ENCODE data around the gene FHAD1. TPM values are rescaled to one million over a fixed set of nuclear protein-coding genes. Genes with fewer than 3 reads are reported as not detected.

The FHAD1 gene
- total RNA-seq, 1 experiment from 2014 or later = 0.45 TPM

DNA sequence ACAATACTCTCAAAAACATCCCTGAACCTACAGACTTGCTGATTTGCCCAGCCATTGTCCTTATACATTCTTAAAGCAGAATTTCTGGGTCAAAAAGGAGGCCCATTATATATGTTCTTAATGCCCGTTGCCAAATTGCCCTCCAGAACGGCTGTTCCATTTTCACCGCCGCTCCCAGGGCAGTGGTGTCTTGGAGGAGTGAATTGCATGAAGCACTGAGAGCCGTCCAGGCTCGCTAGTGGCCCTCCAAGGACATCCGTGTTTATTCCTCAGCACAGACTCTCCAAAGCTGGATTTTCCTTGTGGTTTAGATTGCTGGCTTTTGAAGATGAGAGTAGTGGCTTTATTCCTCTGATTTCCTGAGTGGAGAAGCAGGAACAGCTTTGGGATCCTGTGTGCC is 68.8 kb downstream of the FHAD1 start:
- Histone ChIP-seq H3K9me2 (replicated peaks; ENCODE audit: insufficient read depth, low read length) (no peaks in the 10 kb centered on the region), H3K4me2 (ENCODE audit: low read depth, low read length, poor library complexity, severe bottlenecking) (no peak overlapping the region), H3K27me3 (ENCODE audit: low read length) (no peaks in the 10 kb centered on the region), H3K9me3 (ENCODE audit: low read length) (no peaks in the 10 kb centered on the region), H4K20me1 (ENCODE audit: insufficient read depth, low read depth, low read length) (no peaks in the 10 kb centered on the region), H3K79me2 (ENCODE audit: low read length) (no peaks in the 10 kb centered on the region), H3K4me1 (ENCODE audit: low read length) (no peaks in the 10 kb centered on the region), H3K27ac (ENCODE audit: low read length) (no peak overlapping the region), H2AFZ (ENCODE audit: low read length) (no peak overlapping the region), H3K4me3 (ENCODE audit: low read length) (no peak overlapping the region), H3K9ac (ENCODE audit: low read length) (no peak overlapping the region), H3K36me3 (ENCODE audit: insufficient read depth, low read length) (no peaks in the 10 kb centered on the region)
- DNase-seq = peak; percentile 15

DNA sequence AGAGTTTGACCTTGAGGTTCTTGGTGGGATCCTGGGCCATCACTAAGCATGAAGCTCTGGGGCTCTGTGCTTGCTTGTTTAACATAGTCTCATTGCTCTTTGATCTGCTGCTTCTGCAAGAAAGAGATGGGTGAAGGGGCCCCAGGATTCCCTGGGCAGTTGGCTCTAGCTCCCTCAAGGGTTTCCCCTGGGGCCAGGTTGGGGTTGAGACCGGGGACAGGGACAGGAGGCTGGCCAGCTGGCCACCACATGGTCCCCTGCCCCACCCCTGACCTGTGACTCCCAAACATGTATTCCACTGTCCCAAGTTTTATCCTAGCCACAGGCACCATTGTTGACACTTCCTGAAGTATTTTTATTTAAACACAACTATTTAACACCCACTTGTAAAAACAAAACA is 69.5 kb downstream of the FHAD1 start:
- H3K9ac ChIP-seq (ENCODE audit: low read length) = no peak overlapping the region

DNA sequence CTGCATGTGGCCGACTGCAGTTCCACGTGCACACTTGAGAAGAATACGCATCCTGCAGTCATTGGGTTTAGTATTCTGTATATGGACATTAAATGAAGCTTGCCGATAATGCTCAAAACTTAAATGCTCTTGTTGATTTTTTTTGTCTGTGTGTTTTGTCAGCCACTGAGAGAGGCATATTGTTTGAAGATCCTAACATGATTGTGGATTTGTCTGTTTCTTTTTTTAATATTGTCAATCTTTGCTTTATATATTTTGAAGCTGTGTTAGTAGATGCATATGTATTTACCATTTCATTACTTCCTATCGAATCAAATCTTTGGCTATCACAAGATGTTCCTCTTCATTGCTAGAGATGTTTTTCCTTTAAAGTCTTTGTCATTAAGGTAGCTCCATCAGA is 73.2 kb downstream of the FHAD1 start:
- peak; percentile 34 for DNase-seq
- no peak overlapping the region for H3K9ac ChIP-seq (ENCODE audit: low read length)
- no peaks in the 10 kb centered on the region for H3K36me3 ChIP-seq (ENCODE audit: insufficient read depth, low read length)
- H2AFZ ChIP-seq (ENCODE audit: low read length) = no peak overlapping the region
- H3K79me2 ChIP-seq (ENCODE audit: low read length) = no peaks in the 10 kb centered on the region
- no peak overlapping the region for H3K4me3 ChIP-seq (ENCODE audit: low read length)
- H3K9me2 ChIP-seq (replicated peaks; ENCODE audit: insufficient read depth, low read length) = no peaks in the 10 kb centered on the region
- no peak overlapping the region for H3K27ac ChIP-seq (ENCODE audit: low read length)
- no peaks in the 10 kb centered on the region for H3K9me3 ChIP-seq (ENCODE audit: low read length)
- no peaks in the 10 kb centered on the region for H4K20me1 ChIP-seq (ENCODE audit: insufficient read depth, low read depth, low read length)
- no peak overlapping the region for H3K4me2 ChIP-seq (ENCODE audit: low read depth, low read length, poor library complexity, severe bottlenecking)
- no peaks in the 10 kb centered on the region for H3K27me3 ChIP-seq (ENCODE audit: low read length)
- H3K4me1 ChIP-seq (ENCODE audit: low read length) = no peaks in the 10 kb centered on the region

More for the DNA sequence above, 69.5 kb downstream of the FHAD1 start:
- Histone ChIP-seq H3K36me3 (ENCODE audit: insufficient read depth, low read length) (no peaks in the 10 kb centered on the region), H3K4me3 (ENCODE audit: low read length) (no peak overlapping the region), H3K9me3 (ENCODE audit: low read length) (no peaks in the 10 kb centered on the region), H3K79me2 (ENCODE audit: low read length) (no peaks in the 10 kb centered on the region), H4K20me1 (ENCODE audit: insufficient read depth, low read depth, low read length) (no peaks in the 10 kb centered on the region), H3K4me2 (ENCODE audit: low read depth, low read length, poor library complexity, severe bottlenecking) (no peak overlapping the region), H3K27ac (ENCODE audit: low read length) (no peak overlapping the region), H3K27me3 (ENCODE audit: low read length) (no peaks in the 10 kb centered on the region), H3K9me2 (replicated peaks; ENCODE audit: insufficient read depth, low read length) (no peaks in the 10 kb centered on the region), H3K4me1 (ENCODE audit: low read length) (no peaks in the 10 kb centered on the region), H2AFZ (ENCODE audit: low read length) (no peak overlapping the region)
- peak; percentile 35 for DNase-seq

DNA sequence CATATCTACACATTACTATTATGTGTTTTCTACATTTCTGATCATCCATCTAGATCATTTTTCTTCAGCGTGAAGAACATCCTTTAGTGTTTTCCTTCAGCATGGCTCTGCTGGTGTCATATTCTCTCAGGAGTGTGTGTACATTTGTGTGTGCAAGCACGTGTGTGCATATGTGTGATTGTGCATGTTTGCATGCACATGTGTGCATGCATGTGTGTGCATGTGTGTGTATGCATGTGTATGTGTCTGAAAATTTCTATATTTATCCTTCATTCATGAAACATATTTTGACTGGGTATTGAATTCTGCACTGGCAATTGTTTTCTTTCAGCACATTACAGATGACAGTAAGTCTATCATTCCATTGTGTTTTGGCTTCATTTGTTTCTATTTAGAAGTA is 74.6 kb downstream of the FHAD1 start:
- Histone ChIP-seq H3K36me3 (ENCODE audit: insufficient read depth, low read length) (no peaks in the 10 kb centered on the region), H3K9me2 (replicated peaks; ENCODE audit: insufficient read depth, low read length) (no peaks in the 10 kb centered on the region), H3K4me2 (ENCODE audit: low read depth, low read length, poor library complexity, severe bottlenecking) (no peak overlapping the region), H3K79me2 (ENCODE audit: low read length) (no peaks in the 10 kb centered on the region), H3K9ac (ENCODE audit: low read length) (no peak overlapping the region), H3K4me3 (ENCODE audit: low read length) (no peak overlapping the region), H3K9me3 (ENCODE audit: low read length) (no peaks in the 10 kb centered on the region), H3K27ac (ENCODE audit: low read length) (no peak overlapping the region), H3K27me3 (ENCODE audit: low read length) (no peaks in the 10 kb centered on the region), H4K20me1 (ENCODE audit: insufficient read depth, low read depth, low read length) (no peaks in the 10 kb centered on the region), H2AFZ (ENCODE audit: low read length) (no peak overlapping the region), H3K4me1 (ENCODE audit: low read length) (no peaks in the 10 kb centered on the region)
- no peak for DNase-seq

DNA sequence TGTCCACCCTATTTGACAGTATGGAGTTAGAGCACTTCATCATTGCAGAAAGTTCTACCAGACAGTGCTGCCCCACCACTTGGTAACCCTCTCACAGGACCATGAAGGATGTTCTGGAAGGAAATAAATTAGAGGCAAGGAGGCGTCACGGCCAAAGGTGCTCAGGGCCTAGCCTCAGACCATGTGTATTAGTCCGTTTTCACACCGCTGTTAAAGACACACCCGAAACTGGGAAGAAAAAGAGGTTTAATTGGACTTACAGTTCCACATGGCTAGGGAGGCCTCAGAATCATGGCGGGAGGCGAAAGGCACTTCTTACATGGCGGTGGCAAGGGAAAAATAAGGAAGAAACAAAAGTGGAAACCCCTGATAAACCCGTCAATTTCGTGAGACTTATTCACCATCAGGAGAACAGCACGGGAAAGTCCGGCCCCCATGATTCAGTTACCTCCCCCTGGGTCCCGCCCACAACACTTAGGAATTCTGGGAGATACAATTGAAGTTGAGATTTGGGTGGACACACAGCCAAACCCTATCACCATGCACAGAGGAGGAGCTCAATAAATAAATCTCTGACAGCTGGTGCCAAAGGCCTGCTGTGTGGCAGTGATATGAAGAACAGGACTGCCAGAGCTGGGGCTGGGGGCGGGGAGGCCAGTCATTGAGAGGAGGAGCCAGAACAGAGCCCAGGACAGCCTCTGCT is 75.8 kb downstream of the FHAD1 start:
- no peaks in the 10 kb centered on the region for H3K36me3 ChIP-seq (ENCODE audit: insufficient read depth, low read length)
- H3K27ac ChIP-seq (ENCODE audit: low read length) = no peak overlapping the region
- no peaks in the 10 kb centered on the region for H3K9me2 ChIP-seq (replicated peaks; ENCODE audit: insufficient read depth, low read length)
- no peaks in the 10 kb centered on the region for H3K4me1 ChIP-seq (ENCODE audit: low read length)
- no peak overlapping the region for H2AFZ ChIP-seq (ENCODE audit: low read length)
- H4K20me1 ChIP-seq (ENCODE audit: insufficient read depth, low read depth, low read length) = no peaks in the 10 kb centered on the region
- H3K9me3 ChIP-seq (ENCODE audit: low read length) = no peaks in the 10 kb centered on the region
- H3K79me2 ChIP-seq (ENCODE audit: low read length) = no peaks in the 10 kb centered on the region
- no peak overlapping the region for H3K4me2 ChIP-seq (ENCODE audit: low read depth, low read length, poor library complexity, severe bottlenecking)
- DNase-seq = peak; percentile 44
- H3K9ac ChIP-seq (ENCODE audit: low read length) = no peak overlapping the region
- H3K27me3 ChIP-seq (ENCODE audit: low read length) = no peaks in the 10 kb centered on the region
- no peak overlapping the region for H3K4me3 ChIP-seq (ENCODE audit: low read length)

DNA sequence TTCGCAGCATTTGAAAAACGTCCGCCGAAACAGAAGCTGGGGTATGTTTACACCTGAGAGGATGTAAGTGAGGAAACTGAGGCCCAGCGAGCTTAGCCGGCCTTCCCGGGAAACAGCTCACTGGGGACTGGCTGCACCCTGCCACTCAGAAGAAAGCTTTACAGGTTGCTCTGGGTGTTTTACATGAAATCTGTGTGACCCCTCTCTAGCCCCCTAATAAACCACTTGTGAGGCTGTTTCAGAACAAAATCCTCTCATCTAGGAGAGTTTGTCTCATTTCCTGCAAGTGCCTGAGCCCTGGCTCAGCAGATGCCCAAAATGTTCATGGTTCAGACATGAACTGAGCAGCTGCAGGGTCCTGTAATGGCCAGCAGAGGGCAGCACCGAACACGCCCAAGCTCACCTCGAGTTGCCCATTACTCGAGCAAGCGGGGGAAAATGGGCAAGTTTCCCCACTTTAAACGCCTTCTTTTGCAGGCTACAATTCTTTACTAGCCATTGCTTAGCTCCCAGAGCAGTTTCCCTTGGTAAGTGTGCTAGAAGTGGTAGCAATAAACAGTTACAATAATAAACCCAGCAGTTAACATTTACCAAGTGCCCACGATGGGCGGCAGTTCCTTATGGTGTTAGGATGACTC is 76.4 kb downstream of the FHAD1 start:
- no peak overlapping the region for H3K9ac ChIP-seq (ENCODE audit: low read length)
- DNase-seq = peak; percentile 90
- H3K4me2 ChIP-seq (ENCODE audit: low read depth, low read length, poor library complexity, severe bottlenecking) = no peak overlapping the region

DNA sequence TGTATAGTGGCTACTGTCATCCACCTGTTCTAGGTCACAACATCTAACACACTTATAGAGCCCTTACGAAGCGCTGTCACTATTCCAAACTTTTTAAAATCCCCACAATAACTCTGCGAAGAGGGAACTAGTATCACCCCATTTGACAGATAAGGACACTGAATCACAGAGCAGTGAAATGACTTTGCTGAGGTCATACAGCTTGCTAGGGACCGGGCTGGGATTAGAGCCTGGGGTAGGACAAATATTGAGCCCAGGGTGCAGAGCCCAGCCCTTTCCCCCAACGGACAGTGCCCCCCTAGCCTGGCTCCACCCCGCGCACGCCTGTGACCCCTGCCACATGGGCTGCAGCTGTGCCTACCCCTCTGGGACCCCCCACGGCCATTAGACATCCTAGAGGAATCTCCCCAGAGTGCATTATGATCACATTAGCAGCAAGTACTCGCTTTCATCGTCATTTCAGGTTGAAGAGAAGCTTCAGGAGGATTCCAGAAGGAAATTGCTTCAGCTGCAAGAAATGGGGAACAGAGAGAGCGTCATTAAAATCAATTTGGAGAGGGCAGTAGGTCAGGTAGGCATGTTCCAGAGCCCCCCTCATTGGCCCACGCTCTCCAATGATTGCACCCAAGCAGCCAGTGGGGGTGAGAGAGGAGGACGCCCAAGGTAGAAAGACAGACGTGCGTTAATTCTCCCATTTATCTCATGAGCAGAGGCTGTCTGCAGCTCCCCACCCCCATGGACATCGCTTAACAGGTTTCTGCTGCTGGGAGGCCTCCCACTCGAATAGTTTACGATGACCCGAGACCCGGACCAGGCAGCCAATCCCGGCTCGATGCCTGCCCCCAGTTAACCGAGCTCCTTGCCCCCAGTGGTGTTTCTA is 77.2 kb downstream of the FHAD1 start:
- Histone ChIP-seq H3K27me3 (ENCODE audit: low read length) (no peaks in the 10 kb centered on the region), H3K4me3 (ENCODE audit: low read length) (no peak overlapping the region), H4K20me1 (ENCODE audit: insufficient read depth, low read depth, low read length) (no peaks in the 10 kb centered on the region), H3K36me3 (ENCODE audit: insufficient read depth, low read length) (no peaks in the 10 kb centered on the region), H3K9me2 (replicated peaks; ENCODE audit: insufficient read depth, low read length) (no peaks in the 10 kb centered on the region), H3K9ac (ENCODE audit: low read length) (no peak overlapping the region), H2AFZ (ENCODE audit: low read length) (no peak overlapping the region), H3K4me1 (ENCODE audit: low read length) (no peaks in the 10 kb centered on the region), H3K79me2 (ENCODE audit: low read length) (no peaks in the 10 kb centered on the region), H3K4me2 (ENCODE audit: low read depth, low read length, poor library complexity, severe bottlenecking) (no peak overlapping the region), H3K27ac (ENCODE audit: low read length) (no peak overlapping the region), H3K9me3 (ENCODE audit: low read length) (no peaks in the 10 kb centered on the region)
- DNase-seq = no peak

More for the DNA sequence above, 76.4 kb downstream of the FHAD1 start:
- no peaks in the 10 kb centered on the region for H3K27me3 ChIP-seq (ENCODE audit: low read length)
- H3K4me3 ChIP-seq (ENCODE audit: low read length) = no peak overlapping the region
- H3K36me3 ChIP-seq (ENCODE audit: insufficient read depth, low read length) = no peaks in the 10 kb centered on the region
- no peaks in the 10 kb centered on the region for H3K79me2 ChIP-seq (ENCODE audit: low read length)
- no peaks in the 10 kb centered on the region for H4K20me1 ChIP-seq (ENCODE audit: insufficient read depth, low read depth, low read length)
- no peaks in the 10 kb centered on the region for H3K9me2 ChIP-seq (replicated peaks; ENCODE audit: insufficient read depth, low read length)
- no peak overlapping the region for H3K27ac ChIP-seq (ENCODE audit: low read length)
- H3K4me1 ChIP-seq (ENCODE audit: low read length) = no peaks in the 10 kb centered on the region
- H3K9me3 ChIP-seq (ENCODE audit: low read length) = no peaks in the 10 kb centered on the region
- H2AFZ ChIP-seq (ENCODE audit: low read length) = no peak overlapping the region

DNA sequence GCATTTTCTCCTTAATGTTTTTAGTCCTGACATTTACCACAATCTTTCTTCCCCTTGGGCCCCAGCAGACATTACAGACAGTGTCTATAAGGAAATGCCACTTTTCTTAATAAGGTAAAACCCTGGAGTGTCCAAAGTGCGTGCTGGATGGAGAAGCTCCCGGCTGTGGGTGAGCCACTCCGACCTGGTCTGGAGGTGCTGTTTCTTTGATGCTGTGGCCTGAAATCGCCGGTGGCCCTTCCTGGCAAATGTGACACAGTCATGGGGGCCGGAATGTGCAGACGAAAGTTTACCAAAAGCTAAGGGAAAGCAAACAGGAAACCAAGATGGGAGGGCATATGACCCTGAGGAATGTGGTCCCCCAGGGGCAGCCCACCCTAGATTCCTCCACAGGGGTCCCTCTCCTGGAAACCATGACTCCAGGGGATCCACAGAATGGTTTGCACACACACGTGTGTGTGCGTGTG is 77.9 kb downstream of the FHAD1 start:
- Histone ChIP-seq H3K9me2 (replicated peaks; ENCODE audit: insufficient read depth, low read length) (no peaks in the 10 kb centered on the region), H3K27ac (ENCODE audit: low read length) (no peak overlapping the region), H4K20me1 (ENCODE audit: insufficient read depth, low read depth, low read length) (no peaks in the 10 kb centered on the region), H3K4me3 (ENCODE audit: low read length) (no peak overlapping the region), H3K9ac (ENCODE audit: low read length) (no peak overlapping the region), H3K4me1 (ENCODE audit: low read length) (no peaks in the 10 kb centered on the region), H2AFZ (ENCODE audit: low read length) (no peak overlapping the region), H3K27me3 (ENCODE audit: low read length) (no peaks in the 10 kb centered on the region), H3K36me3 (ENCODE audit: insufficient read depth, low read length) (no peaks in the 10 kb centered on the region), H3K4me2 (ENCODE audit: low read depth, low read length, poor library complexity, severe bottlenecking) (no peak overlapping the region), H3K79me2 (ENCODE audit: low read length) (no peaks in the 10 kb centered on the region), H3K9me3 (ENCODE audit: low read length) (no peaks in the 10 kb centered on the region)
- peak; percentile 20 for DNase-seq
